A549 treated with Mapracorat at 1 μM for 4 hours (cell line): ENCODE data around the gene MAN1A1. TPM values are rescaled to one million over a fixed set of nuclear protein-coding genes. Genes with fewer than 3 reads are reported as not detected.

ENCODE experiments used
- total RNA-seq: library from RNA; stranded (reverse); fragments of 200-300 nt; extraction: Qiagen RNA extraction; gene quantifications from 5 replicates; pipeline ENCODE4 v1.2.3, GENCODE V29; 2022

The MAN1A1 gene
- total RNA-seq: 0.06 TPM in 1 of 5 replicates, not detected in the others

GRCh38 chr6:119349361-119350201 is at the start of gene MAN1A1:
MAN1A1 (minus strand) TSS chr6:119349761; CDS start chr6:119349065, 696 bp downstream.

